HFF-Myc (cell line): Measurements from ENCODE around the gene PSAT1.
A peak's percentile ranks its signal among the peaks of the same experiment; 100 is the strongest.

Experiments
- DNase-seq: peaks from one replicate; pipeline ENCODE4 v3.0.0-alpha.2; 2011; ENCODE audit warnings: low read depth; ENCODE audit errors: extremely low read depth
- H3K4me3 ChIP-seq: replicated peaks from 2 replicates; pipeline ENCODE4 v1.5.1; 2011; ENCODE audit warnings: low read depth, mild to moderate bottlenecking, control low read depth, low read length
- CTCF ChIP-seq: IDR thresholded peaks from 2 replicates; pipeline ENCODE4 v1.5.1; 2012; ENCODE audit warnings: mild to moderate bottlenecking, low read depth, low read length, control low read depth; ENCODE audit errors: missing control alignments

PSAT1 gene

GRCh38 chr9:78292026-78292425, 4.9 kb upstream of the PSAT1 start:
- no peak for DNase-seq
- no peak for TF ChIP-seq CTCF

GRCh38 chr9:78292716-78293497, 4.0 kb upstream of the PSAT1 start:
- no peak for DNase-seq
- no peak overlapping the region for H3K4me3 ChIP-seq
- TF ChIP-seq CTCF = no peak

More at GRCh38 chr9:78292026-78292425, 4.9 kb upstream of the PSAT1 start:
- no peak overlapping the region for H3K4me3 ChIP-seq

GRCh38 chr9:78294290-78295176, 2.4 kb upstream of the PSAT1 start:
- no peak for TF ChIP-seq CTCF
- no peak overlapping the region for H3K4me3 ChIP-seq
- DNase-seq = no peak

GRCh38 chr9:78295177-78295575, 1.7 kb upstream of the PSAT1 start:
- TF ChIP-seq CTCF = no peak
- H3K4me3 ChIP-seq = no peak overlapping the region

GRCh38 chr9:78295731-78296130, 1.2 kb upstream of the PSAT1 start:
- no peak for DNase-seq
- TF ChIP-seq CTCF = no peak
- peak overlapping the region; percentile 87 for H3K4me3 ChIP-seq

More at GRCh38 chr9:78295177-78295575, 1.7 kb upstream of the PSAT1 start:
- no peak for DNase-seq

- DNase-seq = no peak
- H3K4me3 ChIP-seq = peak overlapping the region; percentile 87
- TF ChIP-seq CTCF = no peak
Measured at GRCh38 chr9:78296201-78296892, 578 bp upstream of the PSAT1 start.
